Activated gamma-delta T cell treated with anti-CD3 and anti-CD28 coated beads, Interleukin-2, amount 50 U/mL, for 16 hours (primary cell): ENCODE data around the gene HRH2.
A peak's percentile ranks its signal among the peaks of the same experiment; 100 is the strongest.
"Not testable (repeated sequence)": the region's sequence is repeated elsewhere in the genome, so short reads cannot be mapped to it uniquely, and the experiment has no call there.

Experiments used
- DNase-seq: peaks from one replicate; pipeline ENCODE4 v3.0.0-alpha.2; 2020; ENCODE audit warnings: low read depth

HRH2 gene

DNA sequence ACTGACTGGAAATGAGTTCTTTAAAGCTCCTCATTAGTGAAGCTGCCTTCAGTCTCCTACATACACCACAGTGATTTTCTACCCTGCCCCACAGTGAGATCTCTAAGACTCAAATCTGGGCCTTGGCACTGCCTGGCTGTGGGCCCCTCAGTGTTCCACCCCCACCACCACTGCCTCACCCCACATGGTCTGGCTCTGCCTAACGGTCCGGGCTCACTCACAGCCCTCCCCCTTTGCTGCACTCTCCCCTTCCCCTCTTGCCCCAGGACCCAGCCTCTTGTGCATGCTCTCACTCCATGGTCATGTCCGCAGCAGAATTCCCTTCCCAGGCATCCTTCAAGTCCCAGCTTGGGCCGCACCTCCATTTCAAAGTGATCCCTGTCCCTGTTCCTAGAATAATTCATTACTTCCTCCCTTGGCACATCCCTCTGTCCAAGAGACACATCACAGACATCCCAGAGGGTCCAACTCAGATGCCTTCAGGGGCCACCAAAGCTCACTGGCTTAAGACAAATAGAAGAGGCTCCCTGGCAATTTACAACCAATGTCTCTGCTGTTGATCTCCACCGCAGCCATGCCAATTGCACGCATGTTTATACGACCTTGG lies 56.7 kb downstream of the HRH2 start:
- DNase-seq = no peak

DNA sequence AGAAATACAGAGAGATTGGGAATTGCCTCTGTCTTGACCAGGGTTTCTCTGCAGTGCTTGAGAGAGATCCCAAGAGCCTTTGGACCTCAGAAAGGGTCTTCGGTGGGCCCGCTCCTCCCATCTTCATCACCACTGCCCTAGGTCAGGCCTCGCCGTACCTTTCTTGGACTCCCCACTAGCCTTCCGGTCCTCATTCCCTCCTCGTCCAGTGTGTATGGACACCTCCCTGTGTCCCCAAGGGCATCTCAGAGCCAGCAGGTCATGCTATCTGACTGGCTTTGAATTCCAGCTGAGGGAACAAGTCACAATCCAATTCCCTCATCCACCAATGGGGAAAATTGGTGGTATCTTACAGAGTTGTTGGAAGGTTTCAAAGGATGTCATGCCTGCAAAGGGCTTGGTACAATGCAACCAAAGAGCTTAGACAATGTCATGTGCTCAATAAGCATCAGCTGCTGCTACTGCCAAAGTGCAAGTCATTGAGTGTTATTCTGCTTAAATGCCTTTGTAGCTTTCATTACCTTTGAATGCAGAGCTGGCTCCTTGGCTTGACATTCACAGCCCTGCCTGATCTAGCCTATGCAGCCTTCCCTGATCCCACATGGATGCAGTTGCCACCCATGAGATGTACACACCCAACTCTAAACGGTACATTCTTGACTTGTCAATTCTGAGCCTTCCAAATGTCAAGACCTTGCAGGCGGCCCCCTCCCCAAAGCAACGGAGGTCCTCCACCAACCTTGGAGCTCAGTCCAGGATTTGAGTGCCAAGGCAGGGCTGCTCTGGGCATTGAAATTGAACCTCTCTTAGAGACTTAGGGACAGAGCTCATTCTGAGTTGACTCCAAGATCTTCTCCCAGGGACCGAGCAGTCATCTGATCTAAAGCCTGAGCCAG lies 58.0 kb downstream of the HRH2 start:
- no peak for DNase-seq

GRCh38 chr5:175717837-175718236 lies 60.0 kb downstream of the HRH2 start:
- DNase-seq = no peak

GRCh38 chr5:175718401-175719108 lies 60.7 kb downstream of the HRH2 start:
- peak; percentile 34 for DNase-seq

GRCh38 chr5:175719109-175719432 lies 61.2 kb downstream of the HRH2 start:
- DNase-seq = not testable (repeated sequence)

- no peak for DNase-seq
Measured at GRCh38 chr5:175724314-175725275, 66.7 kb downstream of the HRH2 start.

GRCh38 chr5:175728316-175728715 lies 70.4 kb downstream of the HRH2 start:
- no peak for DNase-seq

DNA sequence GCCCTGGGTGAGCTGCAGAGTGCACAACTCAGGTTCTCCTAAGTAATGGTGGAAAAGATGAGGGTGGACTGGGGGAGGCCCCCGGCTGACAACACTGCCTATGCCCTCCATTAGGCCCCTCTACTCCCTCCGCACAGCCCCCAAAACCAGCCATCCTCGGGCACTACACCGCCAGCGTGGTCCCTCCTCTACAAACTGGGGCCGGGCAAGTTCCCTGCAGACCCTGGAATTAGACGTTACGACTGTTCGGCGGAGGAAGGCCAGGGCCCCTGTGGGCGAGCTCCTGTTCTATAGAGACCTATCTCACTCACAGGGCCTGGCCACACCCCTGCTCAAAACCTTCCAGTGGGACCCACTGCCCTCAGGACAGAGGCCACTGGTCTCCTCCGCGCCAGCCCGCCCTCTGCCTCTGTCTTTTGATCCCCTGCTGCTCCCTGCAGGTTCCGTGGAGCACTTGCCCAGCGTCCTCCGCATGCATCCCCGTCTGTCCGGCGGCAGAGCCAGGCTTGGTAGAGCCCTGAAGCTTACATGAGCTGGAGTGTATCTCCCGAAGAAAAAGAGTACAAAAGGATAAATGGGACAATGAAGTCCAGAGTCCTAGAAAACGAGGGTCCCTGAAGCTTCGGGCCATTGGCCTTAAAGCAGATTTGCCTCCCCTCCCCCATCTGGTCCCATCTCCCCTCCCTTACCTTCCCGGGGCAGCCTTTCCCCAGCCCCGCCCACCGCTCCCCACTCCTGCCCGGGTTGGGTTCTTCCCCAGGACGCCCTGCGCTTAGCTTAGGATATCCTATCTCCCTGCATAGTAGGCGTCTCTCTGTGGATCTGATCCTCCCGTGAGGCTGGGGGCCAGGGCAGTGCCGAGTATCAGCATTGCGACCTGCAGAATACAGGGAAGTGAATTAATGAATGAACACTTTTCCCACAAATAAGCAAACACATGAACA lies 71.3 kb downstream of the HRH2 start:
- DNase-seq = no peak

- peak; percentile 89 for DNase-seq
Measured at GRCh38 chr5:175729829-175730277, 72.0 kb downstream of the HRH2 start.

- DNase-seq = no peak
Measured at GRCh38 chr5:175731172-175731571, 73.3 kb downstream of the HRH2 start.

DNA sequence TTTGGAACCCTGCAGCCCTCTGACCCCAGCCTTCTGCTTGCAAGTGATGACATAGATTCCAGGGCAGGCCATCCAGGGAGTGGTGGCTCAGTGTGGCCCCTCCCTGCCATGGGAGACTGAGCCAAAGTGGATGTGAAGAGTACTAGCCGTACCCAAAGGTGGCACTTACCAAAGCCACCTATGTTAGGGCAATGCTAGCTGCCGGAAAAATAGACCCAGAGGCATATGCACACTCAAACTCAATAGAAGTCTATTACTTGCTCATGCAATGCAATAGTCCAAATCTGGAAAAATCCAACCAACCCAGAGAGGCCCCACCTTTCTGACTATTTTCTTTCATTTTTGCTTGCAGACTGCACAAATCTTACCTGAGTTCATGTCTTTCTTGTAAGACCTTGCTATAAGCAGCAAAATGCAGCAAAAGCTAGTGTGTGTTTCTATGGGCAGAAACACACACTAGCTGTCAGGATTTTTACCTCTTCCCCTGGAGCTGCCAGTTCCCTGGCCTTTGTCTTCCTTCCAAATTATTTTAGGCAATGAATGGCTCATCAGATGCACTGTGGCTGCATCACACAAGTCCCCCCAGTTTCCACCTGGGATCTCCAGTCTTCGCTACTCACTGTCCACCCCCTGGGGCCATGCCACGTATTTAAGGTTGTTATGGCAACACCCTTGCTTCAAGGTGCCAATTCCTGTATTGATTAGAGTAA lies 74.0 kb downstream of the HRH2 start:
- no peak for DNase-seq

DNA sequence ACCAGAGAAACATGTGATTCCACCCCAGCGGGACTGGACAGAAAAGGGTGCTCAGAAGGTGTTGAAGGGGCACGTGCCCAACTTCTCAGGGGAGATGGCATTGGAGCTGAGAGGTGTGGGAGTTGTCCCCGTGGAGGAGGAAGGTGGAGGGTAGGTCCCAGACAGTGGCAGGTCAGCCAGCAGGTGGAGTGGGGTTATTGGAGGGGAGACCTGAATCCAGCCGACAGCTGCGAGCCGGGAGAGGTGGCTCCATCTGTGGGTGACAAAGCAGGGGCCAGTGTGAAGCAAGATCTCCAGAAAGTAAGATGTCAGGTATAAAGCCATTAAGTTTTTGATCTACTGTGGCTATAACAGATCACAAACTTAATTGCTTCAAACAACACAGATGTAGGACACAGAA lies 75.1 kb downstream of the HRH2 start:
- no peak for DNase-seq

DNA sequence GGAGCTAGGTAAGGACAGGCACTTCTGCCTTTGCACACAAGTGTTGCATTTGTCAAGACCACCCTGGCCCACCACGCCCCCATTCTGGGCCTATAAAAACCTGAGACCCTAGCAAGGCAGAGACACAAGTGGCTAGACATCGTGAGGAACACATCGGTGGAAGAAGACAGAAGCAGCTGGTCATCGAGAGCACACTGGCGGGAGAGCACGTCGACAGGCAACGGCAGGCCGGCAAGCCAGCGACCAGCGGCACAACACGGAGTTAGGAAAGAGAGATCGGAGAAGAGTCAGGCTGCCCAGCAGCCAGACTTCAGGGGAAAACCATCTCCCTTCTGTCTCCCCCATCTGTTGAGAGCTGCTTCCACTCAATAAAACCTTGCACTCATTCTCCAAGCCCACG lies 76.1 kb downstream of the HRH2 start:
- no peak for DNase-seq

DNA sequence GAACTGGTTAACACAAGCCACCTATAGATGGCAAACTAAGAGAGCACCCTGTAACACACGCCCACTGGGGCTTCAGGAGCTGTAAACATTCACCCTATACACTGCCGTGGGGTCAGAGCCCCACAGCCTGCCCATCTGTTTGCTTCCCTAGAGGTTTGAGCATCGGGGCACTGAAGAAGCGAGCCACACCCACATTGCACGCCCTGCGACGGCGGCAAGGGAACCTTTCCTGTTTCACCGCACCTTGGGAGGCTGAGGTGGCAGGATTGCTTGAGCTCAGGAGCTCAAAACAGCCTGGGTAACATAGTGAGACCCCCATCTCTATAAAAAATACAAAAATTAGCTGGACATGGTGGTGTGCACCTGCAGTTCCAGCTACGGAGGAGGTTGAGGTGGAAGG lies 76.6 kb downstream of the HRH2 start:
- no peak for DNase-seq

DNA sequence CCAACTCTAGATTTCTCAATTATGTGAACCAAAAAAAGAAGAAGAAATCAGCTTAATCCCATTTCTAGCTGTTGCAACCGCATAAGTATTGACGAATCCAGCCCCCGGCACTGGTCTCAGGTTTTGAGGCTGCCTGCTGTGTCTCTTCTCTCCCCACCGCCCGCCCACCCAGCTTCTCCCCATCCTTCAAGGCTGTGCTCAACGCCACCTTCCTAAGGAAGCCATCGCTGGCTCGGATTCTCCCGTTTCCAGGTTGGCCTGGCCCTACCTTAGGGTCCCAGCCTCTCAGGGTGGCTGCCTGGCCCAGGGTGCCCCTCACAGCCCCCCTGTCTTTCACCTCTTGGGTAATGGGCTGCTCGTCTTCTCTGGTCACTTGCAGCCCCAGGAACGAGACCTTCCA lies 77.8 kb downstream of the HRH2 start:
- no peak for DNase-seq

DNA sequence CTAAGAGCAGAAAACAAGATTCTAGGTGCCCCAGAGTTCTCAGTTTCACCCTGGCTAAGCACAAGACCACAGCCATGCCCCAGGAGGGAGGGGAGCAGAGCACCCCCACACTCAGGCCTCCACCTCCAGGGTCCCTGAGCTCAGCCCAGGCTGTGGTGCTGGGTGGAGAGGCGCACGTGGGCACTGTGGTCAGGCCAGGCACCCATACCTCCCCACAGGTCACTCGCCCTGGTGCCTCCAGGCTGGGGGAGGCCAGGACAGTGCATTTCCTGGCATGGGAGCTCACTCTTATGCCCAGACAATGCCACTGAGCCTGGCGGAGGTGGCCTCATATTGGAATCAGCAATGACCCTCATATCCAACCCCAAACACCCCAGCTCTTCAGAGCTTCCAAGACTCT lies 78.8 kb downstream of the HRH2 start:
- DNase-seq = no peak

- no peak for DNase-seq
Measured at GRCh38 chr5:175737481-175737880, 79.6 kb downstream of the HRH2 start.

- DNase-seq = no peak
Measured at GRCh38 chr5:175738126-175738525, 80.3 kb downstream of the HRH2 start.

- DNase-seq = no peak
Measured at GRCh38 chr5:175738602-175739133, 80.8 kb downstream of the HRH2 start.

- DNase-seq = no peak
Measured at GRCh38 chr5:175740014-175740413, 82.1 kb downstream of the HRH2 start.
